Dedifferentiated amniotic fluid mesenchymal stem cell (primary cell): ENCODE measurements around the gene TTYH3.
"Not testable (repeated sequence)": the region's sequence is repeated elsewhere in the genome, so short reads cannot be mapped to it uniquely, and the experiment has no call there.

Experiments used
- DNase-seq: peaks from one replicate; pipeline ENCODE4 v3.0.0-alpha.2; 2016; ENCODE audit errors: extremely low spot score

TTYH3 gene

GRCh38 chr7:2688409-2689342, 56.9 kb downstream of the TTYH3 start:
- no peak for DNase-seq

GRCh38 chr7:2689343-2689847, 57.6 kb downstream of the TTYH3 start:
- DNase-seq, result no peak

- peak; percentile 31 for DNase-seq
Measured at GRCh38 chr7:2689951-2690705, 58.3 kb downstream of the TTYH3 start.

GRCh38 chr7:2691011-2691707, 59.4 kb downstream of the TTYH3 start:
- DNase-seq, result no peak

GRCh38 chr7:2691932-2692439, 60.2 kb downstream of the TTYH3 start:
- DNase-seq, result not testable (repeated sequence)

- DNase-seq, result no peak
Measured at GRCh38 chr7:2692543-2692942, 60.8 kb downstream of the TTYH3 start.

GRCh38 chr7:2693420-2694121, 61.8 kb downstream of the TTYH3 start:
- not testable (repeated sequence) for DNase-seq

- DNase-seq, result not testable (repeated sequence)
Measured at GRCh38 chr7:2694122-2694436, 62.3 kb downstream of the TTYH3 start.

- DNase-seq, result no peak
Measured at GRCh38 chr7:2698581-2699288, 66.9 kb downstream of the TTYH3 start.

- no peak for DNase-seq
Measured at GRCh38 chr7:2699289-2699620, 67.5 kb downstream of the TTYH3 start.

- no peak for DNase-seq
Measured at GRCh38 chr7:2700141-2700850, 68.5 kb downstream of the TTYH3 start.

GRCh38 chr7:2701424-2701823, 69.6 kb downstream of the TTYH3 start:
- DNase-seq, result no peak

- no peak for DNase-seq
Measured at GRCh38 chr7:2701832-2702593, 70.2 kb downstream of the TTYH3 start.

GRCh38 chr7:2702594-2702957, 70.8 kb downstream of the TTYH3 start:
- no peak for DNase-seq

- no peak for DNase-seq
Measured at GRCh38 chr7:2705371-2706096, 73.7 kb downstream of the TTYH3 start.

GRCh38 chr7:2706685-2707126, 74.9 kb downstream of the TTYH3 start:
- no peak for DNase-seq

- no peak for DNase-seq
Measured at GRCh38 chr7:2707481-2707880, 75.7 kb downstream of the TTYH3 start.

GRCh38 chr7:2708041-2708440, 76.3 kb downstream of the TTYH3 start:
- no peak for DNase-seq
